ENCODE results near the gene NUDT17. TPM values are rescaled to one million over a fixed set of nuclear protein-coding genes. Genes with fewer than 3 reads are reported as not detected.

NUDT17 gene
- total and polyA plus RNA-seq, 2 of the 4 experiments (the other 2 are of a cell fraction): 2.3 to 2.8 TPM

GRCh38 chr1:145823565-145824498 lies 21.6 kb upstream of the NUDT17 start, which contains the start of the genes POLR3C and RNF115:
Gene POLR3C (plus strand): TSS chr1:145824200. CDS start chr1:145825777, 1,577 bp downstream.
Gene RNF115 (minus strand): TSS chr1:145824095. CDS start chr1:145823873, 222 bp downstream.
- dilution Hi-C loops (cut with HindIII; ENCODE audit: low sequenced_read_pairs, unreplicated experiment) (no loop called here), in situ Hi-C loops (cut with MboI; ENCODE audit: low sequenced_read_pairs) (no loop called here), intact Hi-C loops (cut with micrococcal nuclease) (loop anchor here (10.0 kb wide), 1 partner anchor 99 kb away; no protein-coding TSS in a partner anchor)
- ATAC-seq (ENCODE audit: low read depth) (peak; percentile 94), DNase-seq (peak; percentile 90)
- peak within 1 kb of the TSS; percentile 72; the same call in 1 of the 2 replicates for H2BK20ac ChIP-seq (ENCODE audit: low read depth, low read length)
- peak within 1 kb of the TSS; percentile 75 for H3K4me2 ChIP-seq (ENCODE audit: low read depth, low read length)
- peak within 1 kb of the TSS; percentile 91 for H3K9ac ChIP-seq (ENCODE audit: low read depth, low read length)
- H2AK5ac ChIP-seq (ENCODE audit: low read depth, low read length): peak within 1 kb of the TSS; percentile 73
- H2AFZ ChIP-seq (replicated peaks; ENCODE audit: low read length, poor library complexity): peak within 1 kb of the TSS; percentile 98
- H3K4me3 ChIP-seq (ENCODE audit: insufficient read depth, low read depth, low read length): peak within 1 kb of the TSS; percentile 53
- H3K14ac ChIP-seq (replicated peaks; ENCODE audit: low read depth, low read length): peak within 1 kb of the TSS; percentile 96
- peak within 1 kb of the TSS; percentile 96 for H4K91ac ChIP-seq (ENCODE audit: insufficient read depth, low read depth, low read length)
- peaks cover 2% of the 10 kb centered on the region; the same call in 1 of the 2 replicates for H3K9me3 ChIP-seq (ENCODE audit: control insufficient read depth, insufficient read depth, low read length)
- peak within 1 kb of the TSS; percentile 90 for H2BK5ac ChIP-seq (ENCODE audit: low read depth, low read length, poor library complexity, severe bottlenecking)
- TF ChIP-seq POLR2A (IDR thresholded peaks at IDR 0.05; ENCODE audit: low read depth, low read length) (peak; percentile 77), BHLHE40 (IDR thresholded peaks at IDR 0.05; ENCODE audit: low read depth, low read length) (peak; percentile 94), MAZ (IDR thresholded peaks at IDR 0.05; ENCODE audit: borderline replicate concordance, low read depth, low read length) (peak; percentile 48; the same call in 1 of the 2 replicates), MXI1 (IDR thresholded peaks at IDR 0.05; ENCODE audit: borderline replicate concordance, low read depth, low read length) (peak; percentile 36; the same call in 1 of the 2 replicates), CEBPB (IDR thresholded peaks at IDR 0.05; ENCODE audit: low read depth, low read length) (no peak)
- TF ChIP-seq, protein P1, sequence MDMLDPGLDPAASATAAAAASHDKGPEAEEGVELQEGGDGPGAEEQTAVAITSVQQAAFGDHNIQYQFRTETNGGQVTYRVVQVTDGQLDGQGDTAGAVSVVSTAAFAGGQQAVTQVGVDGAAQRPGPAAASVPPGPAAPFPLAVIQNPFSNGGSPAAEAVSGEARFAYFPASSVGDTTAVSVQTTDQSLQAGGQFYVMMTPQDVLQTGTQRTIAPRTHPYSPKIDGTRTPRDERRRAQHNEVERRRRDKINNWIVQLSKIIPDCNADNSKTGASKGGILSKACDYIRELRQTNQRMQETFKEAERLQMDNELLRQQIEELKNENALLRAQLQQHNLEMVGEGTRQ (IDR thresholded peaks at IDR 0.05; ENCODE audit: low read depth, low read length): peak; percentile 86
- H4K5ac ChIP-seq (ENCODE audit: low read depth, low read length): peak within 1 kb of the TSS; percentile 78
- peaks cover 6% of the 10 kb centered on the region for H3K9me1 ChIP-seq (ENCODE audit: insufficient read depth, low read length)
- H4K20me1 ChIP-seq (ENCODE audit: insufficient read depth, low read length): no peaks in the 10 kb centered on the region
- peak within 1 kb of the TSS; percentile 88 for H2BK120ac ChIP-seq (ENCODE audit: low read depth, low read length)
- H3K18ac ChIP-seq (ENCODE audit: low read depth, low read length): peak within 1 kb of the TSS; percentile 3
- peaks cover 29 to 46% of the 10 kb centered on the region in 2 experiments for H3K79me1 ChIP-seq (ENCODE audit: low read depth in 1 of 2, low read length in 2 of 2)
- H3K36me3 ChIP-seq (ENCODE audit: control insufficient read depth, insufficient read depth, low read length): peaks cover 15% of the 10 kb centered on the region
- ChIA-PET CTCF (interaction anchor here (0.6 to 0.9 kb wide), 2 partner anchors 67 to 103 kb away, joined by 3 read pairs; no protein-coding TSS in a partner anchor), POLR2A (ENCODE audit: unreplicated experiment) (interaction anchor here (0.6 kb wide), 2 partner anchors 41 to 46 kb away, joined by 4 to 6 read pairs; no protein-coding TSS in a partner anchor)
- no peaks in the 10 kb centered on the region for H3K27me3 ChIP-seq (ENCODE audit: control insufficient read depth, insufficient read depth, low read length)
- peak within 1 kb of the TSS; percentile 91 for H3K27ac ChIP-seq (ENCODE audit: insufficient read depth, low read length)
- peak within 1 kb of the TSS; percentile 58; the same call in 1 of the 3 replicates for H2BK15ac ChIP-seq (ENCODE audit: low read depth, low read length)
- BruUV-seq (replicated peaks): TSS peak; percentile 40
- H3K23ac ChIP-seq (ENCODE audit: low read depth, low read length): peak within 1 kb of the TSS; percentile 98
- 0 out of 2 replicates have a peak, but pooled peaks cover 2% of the 10 kb centered on the region for H3K4me1 ChIP-seq (ENCODE audit: control insufficient read depth, insufficient read depth, low read length)
- H3K4ac ChIP-seq (ENCODE audit: low read depth, low read length): peak within 1 kb of the TSS; percentile 90
- peak within 1 kb of the TSS; percentile 76 to 94 for H4K8ac ChIP-seq (ENCODE audit: low read depth in 2 of 2, low read length in 2 of 2)
- peak within 1 kb of the TSS; percentile 96 for H2AK9ac ChIP-seq (replicated peaks; ENCODE audit: low read depth, low read length, poor library complexity)
- 0% methylated on average over 29 of the region's 89 CpGs; no CpG with 5 or more reads in 1 of the 2 experiments for WGBS, 2 experiments (ENCODE audit: extremely low coverage in 2 of 2, insufficient read length in 1 of 2)
- H3K56ac ChIP-seq (ENCODE audit: extremely low read depth, insufficient read depth, low read length): peak within 1 kb of the TSS; percentile 94
